ENCODE results near the gene TFDP3. TPM values are rescaled to one million over a fixed set of nuclear protein-coding genes. Genes with fewer than 3 reads are reported as not detected.

Gene TFDP3
- total RNA-seq, 1 experiment from 2014 or later = not detected

DNA sequence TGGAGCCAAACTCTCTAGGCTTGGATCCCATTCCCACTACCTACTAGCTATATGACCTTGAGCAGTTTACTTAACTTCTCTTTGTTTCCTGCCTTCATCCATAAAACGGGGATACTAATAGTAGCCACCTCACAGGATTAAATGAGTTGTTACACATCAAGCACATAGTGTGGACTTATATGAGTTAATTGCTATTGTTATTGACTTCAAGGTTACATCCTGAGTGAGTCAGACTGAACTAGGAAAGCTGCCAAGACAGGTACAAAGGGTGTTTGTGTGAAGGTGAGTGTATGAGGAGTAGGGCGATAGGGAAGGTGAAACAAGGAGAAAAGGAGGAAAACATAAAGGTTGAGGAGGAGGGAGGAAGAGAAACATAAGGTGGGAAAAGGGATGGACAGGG, 32.2 kb downstream of the TFDP3 start:
- H3K4me3 ChIP-seq (ENCODE audit: low read depth in 2 of 2, low read length in 2 of 2) = no peak overlapping the region
- no peak for DNase-seq (ENCODE audit: low read depth, low spot score)
- no peak overlapping the region for H3K27ac ChIP-seq (ENCODE audit: low read length)
- ATAC-seq = no peak
- ChIA-PET CTCF (interaction anchor here (0.7 kb wide), 1 partner anchor 64 kb away, joined by 3 read pairs; no protein-coding TSS in a partner anchor), POLR2A (no interaction called here)
- intact Hi-C loops (cut with micrococcal nuclease; ENCODE audit: unreplicated experiment) (no loop called here), in situ Hi-C loops (cut with HindIII; ENCODE audit: low pct_unique_long_range_greater_than_20kb, low sequenced_read_pairs) (no loop called here)
- no peaks in the 10 kb centered on the region for H3K36me3 ChIP-seq (ENCODE audit: control insufficient read depth, insufficient read depth, low read length)
- no TSS peak for BruUV-seq (replicated peaks)
- H3K4me1 ChIP-seq (ENCODE audit: control insufficient read depth, insufficient read depth, low read length) = no peaks in the 10 kb centered on the region
- TF ChIP-seq TCF7L2 (IDR thresholded peaks at IDR 0.05; ENCODE audit: low read depth, low read length) = no peak
- TF ChIP-seq, protein P1, sequence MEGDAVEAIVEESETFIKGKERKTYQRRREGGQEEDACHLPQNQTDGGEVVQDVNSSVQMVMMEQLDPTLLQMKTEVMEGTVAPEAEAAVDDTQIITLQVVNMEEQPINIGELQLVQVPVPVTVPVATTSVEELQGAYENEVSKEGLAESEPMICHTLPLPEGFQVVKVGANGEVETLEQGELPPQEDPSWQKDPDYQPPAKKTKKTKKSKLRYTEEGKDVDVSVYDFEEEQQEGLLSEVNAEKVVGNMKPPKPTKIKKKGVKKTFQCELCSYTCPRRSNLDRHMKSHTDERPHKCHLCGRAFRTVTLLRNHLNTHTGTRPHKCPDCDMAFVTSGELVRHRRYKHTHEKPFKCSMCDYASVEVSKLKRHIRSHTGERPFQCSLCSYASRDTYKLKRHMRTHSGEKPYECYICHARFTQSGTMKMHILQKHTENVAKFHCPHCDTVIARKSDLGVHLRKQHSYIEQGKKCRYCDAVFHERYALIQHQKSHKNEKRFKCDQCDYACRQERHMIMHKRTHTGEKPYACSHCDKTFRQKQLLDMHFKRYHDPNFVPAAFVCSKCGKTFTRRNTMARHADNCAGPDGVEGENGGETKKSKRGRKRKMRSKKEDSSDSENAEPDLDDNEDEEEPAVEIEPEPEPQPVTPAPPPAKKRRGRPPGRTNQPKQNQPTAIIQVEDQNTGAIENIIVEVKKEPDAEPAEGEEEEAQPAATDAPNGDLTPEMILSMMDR (IDR thresholded peaks at IDR 0.05) = no peak
- TF ChIP-seq, protein P2, sequence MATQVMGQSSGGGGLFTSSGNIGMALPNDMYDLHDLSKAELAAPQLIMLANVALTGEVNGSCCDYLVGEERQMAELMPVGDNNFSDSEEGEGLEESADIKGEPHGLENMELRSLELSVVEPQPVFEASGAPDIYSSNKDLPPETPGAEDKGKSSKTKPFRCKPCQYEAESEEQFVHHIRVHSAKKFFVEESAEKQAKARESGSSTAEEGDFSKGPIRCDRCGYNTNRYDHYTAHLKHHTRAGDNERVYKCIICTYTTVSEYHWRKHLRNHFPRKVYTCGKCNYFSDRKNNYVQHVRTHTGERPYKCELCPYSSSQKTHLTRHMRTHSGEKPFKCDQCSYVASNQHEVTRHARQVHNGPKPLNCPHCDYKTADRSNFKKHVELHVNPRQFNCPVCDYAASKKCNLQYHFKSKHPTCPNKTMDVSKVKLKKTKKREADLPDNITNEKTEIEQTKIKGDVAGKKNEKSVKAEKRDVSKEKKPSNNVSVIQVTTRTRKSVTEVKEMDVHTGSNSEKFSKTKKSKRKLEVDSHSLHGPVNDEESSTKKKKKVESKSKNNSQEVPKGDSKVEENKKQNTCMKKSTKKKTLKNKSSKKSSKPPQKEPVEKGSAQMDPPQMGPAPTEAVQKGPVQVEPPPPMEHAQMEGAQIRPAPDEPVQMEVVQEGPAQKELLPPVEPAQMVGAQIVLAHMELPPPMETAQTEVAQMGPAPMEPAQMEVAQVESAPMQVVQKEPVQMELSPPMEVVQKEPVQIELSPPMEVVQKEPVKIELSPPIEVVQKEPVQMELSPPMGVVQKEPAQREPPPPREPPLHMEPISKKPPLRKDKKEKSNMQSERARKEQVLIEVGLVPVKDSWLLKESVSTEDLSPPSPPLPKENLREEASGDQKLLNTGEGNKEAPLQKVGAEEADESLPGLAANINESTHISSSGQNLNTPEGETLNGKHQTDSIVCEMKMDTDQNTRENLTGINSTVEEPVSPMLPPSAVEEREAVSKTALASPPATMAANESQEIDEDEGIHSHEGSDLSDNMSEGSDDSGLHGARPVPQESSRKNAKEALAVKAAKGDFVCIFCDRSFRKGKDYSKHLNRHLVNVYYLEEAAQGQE (IDR thresholded peaks at IDR 0.05; ENCODE audit: insufficient read depth in 1 of 2, low read depth in 2 of 2, low read length in 1 of 2) = no peak
- TF ChIP-seq SIN3A (IDR thresholded peaks at IDR 0.05; ENCODE audit: borderline replicate concordance, insufficient read depth, low read depth, low read length) = no peak
- TF ChIP-seq POLR2AphosphoS5 (IDR thresholded peaks at IDR 0.05; ENCODE audit: low read depth, low read length) = no peak
- H3K9me3 ChIP-seq (ENCODE audit: control insufficient read depth, insufficient read depth, low read depth, low read length) = no peaks in the 10 kb centered on the region
- no peaks in the 10 kb centered on the region for H3K27me3 ChIP-seq (ENCODE audit: control insufficient read depth, insufficient read depth, low read length)

- Histone ChIP-seq H3K27ac (ENCODE audit: low read length) (no peak overlapping the region), H3K4me3 (ENCODE audit: low read depth in 2 of 2, low read length in 2 of 2) (no peak overlapping the region), H3K27me3 (ENCODE audit: control insufficient read depth, insufficient read depth, low read length) (no peaks in the 10 kb centered on the region), H3K36me3 (ENCODE audit: control insufficient read depth, insufficient read depth, low read length) (no peaks in the 10 kb centered on the region), H3K4me1 (ENCODE audit: control insufficient read depth, insufficient read depth, low read length) (no peaks in the 10 kb centered on the region), H3K9me3 (ENCODE audit: control insufficient read depth, insufficient read depth, low read depth, low read length) (no peaks in the 10 kb centered on the region)
- in situ Hi-C loops (cut with HindIII; ENCODE audit: low pct_unique_long_range_greater_than_20kb, low sequenced_read_pairs) = no loop called here
- no peak for TF ChIP-seq TCF7L2 (IDR thresholded peaks at IDR 0.05; ENCODE audit: low read depth, low read length)
- TF ChIP-seq POLR2AphosphoS5 (IDR thresholded peaks at IDR 0.05; ENCODE audit: low read depth, low read length) = no peak
- TF ChIP-seq, protein P2 (IDR thresholded peaks at IDR 0.05; ENCODE audit: insufficient read depth in 1 of 2, low read depth in 2 of 2, low read length in 1 of 2) = no peak
- TF ChIP-seq SIN3A (IDR thresholded peaks at IDR 0.05; ENCODE audit: borderline replicate concordance, insufficient read depth, low read depth, low read length) = no peak
- TF ChIP-seq, protein P1 (IDR thresholded peaks at IDR 0.05) = no peak
- BruUV-seq (replicated peaks) = no TSS peak
- intact Hi-C loops (cut with micrococcal nuclease; ENCODE audit: unreplicated experiment) = no loop called here
- ATAC-seq (no peak), DNase-seq (ENCODE audit: low read depth, low spot score) (no peak)
- CTCF ChIA-PET = interaction anchor here (0.7 kb wide), 1 partner anchor 65 kb away, joined by 3 read pairs; no protein-coding TSS in a partner anchor
- POLR2A ChIA-PET = no interaction called here
These were observed 33.0 kb downstream of the TFDP3 start for GRCh38 chrX:133185119-133185518.

All from Panc1 (cell line).